Liver (tissue), 3 donors: ENCODE measurements around the gene C13orf42.

Source experiments
- EGR1 ChIP-seq, 2 donors: IDR thresholded peaks; 2 replicates each; pipeline ENCODE4 v1.6.1; 2016 to 2018; ENCODE audit warnings: antibody characterized with exemption in 2 of 2, low read depth in 2 of 2
- FOXA1 ChIP-seq: IDR thresholded peaks from 2 replicates; pipeline ENCODE4 v1.6.1; 2016; ENCODE audit warnings: antibody characterized with exemption
- GABPA ChIP-seq, 2 donors: IDR thresholded peaks in 1 of 2; conservative IDR thresholded peaks in 1 of 2; 2 replicates each; pipeline ENCODE4 v1.6.1; 2016; ENCODE audit warnings: antibody characterized with exemption in 2 of 2, mild to moderate bottlenecking in 1 of 2, moderate library complexity in 1 of 2
- HNF4G ChIP-seq: IDR thresholded peaks from 2 replicates; pipeline ENCODE4 v1.6.1; 2016; ENCODE audit warnings: antibody characterized with exemption
- JUND ChIP-seq, 2 donors: IDR thresholded peaks; 2 replicates each; pipeline ENCODE4 v1.6.1; 2016; ENCODE audit warnings: antibody characterized with exemption in 2 of 2
- NR2F2 ChIP-seq: IDR thresholded peaks from 2 replicates; pipeline ENCODE4 v1.6.1; 2016; ENCODE audit warnings: antibody characterized with exemption
- SP1 ChIP-seq: IDR thresholded peaks from 2 replicates; pipeline ENCODE4 v1.6.1; 2018; ENCODE audit warnings: antibody characterized with exemption, mild to moderate bottlenecking
- TAF1 ChIP-seq: conservative IDR thresholded peaks from 2 replicates; pipeline ENCODE4 v1.6.1; 2016; ENCODE audit warnings: antibody characterized with exemption, mild to moderate bottlenecking
- TF ChIP-seq, protein P1 (sequence below): fragments of 150-350 bp; IDR thresholded peaks from 2 replicates; pipeline ENCODE4 v1.5.1; 2017; ENCODE audit warnings: improper control_type of control experiment, low read depth, low read length; ENCODE audit not compliant: missing input control
- TF ChIP-seq, protein P2 (sequence below): IDR thresholded peaks from 2 replicates; pipeline ENCODE4 v1.6.1; 2016; ENCODE audit warnings: antibody characterized with exemption
- TF ChIP-seq, protein P3 (sequence below): IDR thresholded peaks from 2 replicates; pipeline ENCODE4 v1.6.1; 2016; ENCODE audit warnings: antibody characterized with exemption
- TF ChIP-seq, protein P4 (sequence below): IDR thresholded peaks from 2 replicates; pipeline ENCODE4 v1.6.1; 2016; ENCODE audit warnings: antibody characterized with exemption, mild to moderate bottlenecking
- TF ChIP-seq, protein P5 (sequence below): IDR thresholded peaks from 2 replicates; pipeline ENCODE4 v1.6.1; 2016; ENCODE audit warnings: antibody characterized with exemption
- donor health status: healthy.
- donor health status: healthy.

GRCh38 chr13:51041710-51042109 is 69.4 kb downstream of the C13orf42 start:
- TF ChIP-seq, protein P1, sequence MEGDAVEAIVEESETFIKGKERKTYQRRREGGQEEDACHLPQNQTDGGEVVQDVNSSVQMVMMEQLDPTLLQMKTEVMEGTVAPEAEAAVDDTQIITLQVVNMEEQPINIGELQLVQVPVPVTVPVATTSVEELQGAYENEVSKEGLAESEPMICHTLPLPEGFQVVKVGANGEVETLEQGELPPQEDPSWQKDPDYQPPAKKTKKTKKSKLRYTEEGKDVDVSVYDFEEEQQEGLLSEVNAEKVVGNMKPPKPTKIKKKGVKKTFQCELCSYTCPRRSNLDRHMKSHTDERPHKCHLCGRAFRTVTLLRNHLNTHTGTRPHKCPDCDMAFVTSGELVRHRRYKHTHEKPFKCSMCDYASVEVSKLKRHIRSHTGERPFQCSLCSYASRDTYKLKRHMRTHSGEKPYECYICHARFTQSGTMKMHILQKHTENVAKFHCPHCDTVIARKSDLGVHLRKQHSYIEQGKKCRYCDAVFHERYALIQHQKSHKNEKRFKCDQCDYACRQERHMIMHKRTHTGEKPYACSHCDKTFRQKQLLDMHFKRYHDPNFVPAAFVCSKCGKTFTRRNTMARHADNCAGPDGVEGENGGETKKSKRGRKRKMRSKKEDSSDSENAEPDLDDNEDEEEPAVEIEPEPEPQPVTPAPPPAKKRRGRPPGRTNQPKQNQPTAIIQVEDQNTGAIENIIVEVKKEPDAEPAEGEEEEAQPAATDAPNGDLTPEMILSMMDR = no peak
- TF ChIP-seq, protein P2, sequence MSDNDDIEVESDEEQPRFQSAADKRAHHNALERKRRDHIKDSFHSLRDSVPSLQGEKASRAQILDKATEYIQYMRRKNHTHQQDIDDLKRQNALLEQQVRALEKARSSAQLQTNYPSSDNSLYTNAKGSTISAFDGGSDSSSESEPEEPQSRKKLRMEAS = no peak
- TF ChIP-seq TAF1 = no peak
- no peak for TF ChIP-seq GABPA (IDR thresholded peaks at IDR 0.05 in 1 of 2, conservative IDR thresholded peaks at IDR 0.05 in 1 of 2)
- TF ChIP-seq, protein P3, sequence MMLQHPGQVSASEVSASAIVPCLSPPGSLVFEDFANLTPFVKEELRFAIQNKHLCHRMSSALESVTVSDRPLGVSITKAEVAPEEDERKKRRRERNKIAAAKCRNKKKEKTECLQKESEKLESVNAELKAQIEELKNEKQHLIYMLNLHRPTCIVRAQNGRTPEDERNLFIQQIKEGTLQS = no peak
- no peak for TF ChIP-seq FOXA1
- TF ChIP-seq SP1 = no peak
- TF ChIP-seq, protein P4, sequence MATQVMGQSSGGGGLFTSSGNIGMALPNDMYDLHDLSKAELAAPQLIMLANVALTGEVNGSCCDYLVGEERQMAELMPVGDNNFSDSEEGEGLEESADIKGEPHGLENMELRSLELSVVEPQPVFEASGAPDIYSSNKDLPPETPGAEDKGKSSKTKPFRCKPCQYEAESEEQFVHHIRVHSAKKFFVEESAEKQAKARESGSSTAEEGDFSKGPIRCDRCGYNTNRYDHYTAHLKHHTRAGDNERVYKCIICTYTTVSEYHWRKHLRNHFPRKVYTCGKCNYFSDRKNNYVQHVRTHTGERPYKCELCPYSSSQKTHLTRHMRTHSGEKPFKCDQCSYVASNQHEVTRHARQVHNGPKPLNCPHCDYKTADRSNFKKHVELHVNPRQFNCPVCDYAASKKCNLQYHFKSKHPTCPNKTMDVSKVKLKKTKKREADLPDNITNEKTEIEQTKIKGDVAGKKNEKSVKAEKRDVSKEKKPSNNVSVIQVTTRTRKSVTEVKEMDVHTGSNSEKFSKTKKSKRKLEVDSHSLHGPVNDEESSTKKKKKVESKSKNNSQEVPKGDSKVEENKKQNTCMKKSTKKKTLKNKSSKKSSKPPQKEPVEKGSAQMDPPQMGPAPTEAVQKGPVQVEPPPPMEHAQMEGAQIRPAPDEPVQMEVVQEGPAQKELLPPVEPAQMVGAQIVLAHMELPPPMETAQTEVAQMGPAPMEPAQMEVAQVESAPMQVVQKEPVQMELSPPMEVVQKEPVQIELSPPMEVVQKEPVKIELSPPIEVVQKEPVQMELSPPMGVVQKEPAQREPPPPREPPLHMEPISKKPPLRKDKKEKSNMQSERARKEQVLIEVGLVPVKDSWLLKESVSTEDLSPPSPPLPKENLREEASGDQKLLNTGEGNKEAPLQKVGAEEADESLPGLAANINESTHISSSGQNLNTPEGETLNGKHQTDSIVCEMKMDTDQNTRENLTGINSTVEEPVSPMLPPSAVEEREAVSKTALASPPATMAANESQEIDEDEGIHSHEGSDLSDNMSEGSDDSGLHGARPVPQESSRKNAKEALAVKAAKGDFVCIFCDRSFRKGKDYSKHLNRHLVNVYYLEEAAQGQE = no peak
- no peak for TF ChIP-seq HNF4G
- no peak for TF ChIP-seq JUND (IDR thresholded peaks at IDR 0.05)
- TF ChIP-seq, protein P5, sequence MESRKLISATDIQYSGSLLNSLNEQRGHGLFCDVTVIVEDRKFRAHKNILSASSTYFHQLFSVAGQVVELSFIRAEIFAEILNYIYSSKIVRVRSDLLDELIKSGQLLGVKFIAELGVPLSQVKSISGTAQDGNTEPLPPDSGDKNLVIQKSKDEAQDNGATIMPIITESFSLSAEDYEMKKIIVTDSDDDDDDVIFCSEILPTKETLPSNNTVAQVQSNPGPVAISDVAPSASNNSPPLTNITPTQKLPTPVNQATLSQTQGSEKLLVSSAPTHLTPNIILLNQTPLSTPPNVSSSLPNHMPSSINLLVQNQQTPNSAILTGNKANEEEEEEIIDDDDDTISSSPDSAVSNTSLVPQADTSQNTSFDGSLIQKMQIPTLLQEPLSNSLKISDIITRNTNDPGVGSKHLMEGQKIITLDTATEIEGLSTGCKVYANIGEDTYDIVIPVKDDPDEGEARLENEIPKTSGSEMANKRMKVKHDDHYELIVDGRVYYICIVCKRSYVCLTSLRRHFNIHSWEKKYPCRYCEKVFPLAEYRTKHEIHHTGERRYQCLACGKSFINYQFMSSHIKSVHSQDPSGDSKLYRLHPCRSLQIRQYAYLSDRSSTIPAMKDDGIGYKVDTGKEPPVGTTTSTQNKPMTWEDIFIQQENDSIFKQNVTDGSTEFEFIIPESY = no peak
- no peak for TF ChIP-seq EGR1 (IDR thresholded peaks at IDR 0.05; ENCODE audit: low read depth in 2 of 2)
- no peak for TF ChIP-seq NR2F2
